Kidney epithelial cell (primary cell): Measurements from ENCODE around the gene GOLGA3. TPM values are rescaled to one million over a fixed set of nuclear protein-coding genes. Genes with fewer than 3 reads are reported as not detected.
"Not testable (repeated sequence)": the region's sequence is repeated elsewhere in the genome, so short reads cannot be mapped to it uniquely, and the experiment has no call there.

Experiments
- DNase-seq: peaks from one replicate; pipeline ENCODE4 v3.0.0-alpha.2; 2010; ENCODE audit warnings: low read depth
- H3K27me3 ChIP-seq: 2 replicates; pipeline ENCODE4 v1.6.0; 2011; ENCODE audit warnings: low read length; ENCODE audit not compliant: control insufficient read depth, insufficient read depth
- H3K36me3 ChIP-seq: 2 replicates; pipeline ENCODE4 v1.5.1; 2011; ENCODE audit warnings: low read length; ENCODE audit not compliant: control insufficient read depth, insufficient read depth
- H3K4me3 ChIP-seq: 2 replicates; pipeline ENCODE4 v1.5.1; 2011; ENCODE audit warnings: low read depth, mild to moderate bottlenecking, control low read depth, low read length
- CTCF ChIP-seq: IDR thresholded peaks from 2 replicates; pipeline ENCODE4 v1.5.1; 2011; ENCODE audit warnings: mild to moderate bottlenecking, moderate library complexity, low read length, control low read depth, inconsistent platforms; ENCODE audit not compliant: insufficient read depth, poor library complexity, severe bottlenecking
- total RNA-seq: library from RNA; depleted of rRNA; stranded (reverse); fragments of >200 nt; gene quantifications from 2 replicates; pipeline ENCODE4 v1.2.3, GENCODE V29; 2015

GOLGA3 gene
- total RNA-seq, 1 donor from 2014 or later = 79.1 TPM

DNA sequence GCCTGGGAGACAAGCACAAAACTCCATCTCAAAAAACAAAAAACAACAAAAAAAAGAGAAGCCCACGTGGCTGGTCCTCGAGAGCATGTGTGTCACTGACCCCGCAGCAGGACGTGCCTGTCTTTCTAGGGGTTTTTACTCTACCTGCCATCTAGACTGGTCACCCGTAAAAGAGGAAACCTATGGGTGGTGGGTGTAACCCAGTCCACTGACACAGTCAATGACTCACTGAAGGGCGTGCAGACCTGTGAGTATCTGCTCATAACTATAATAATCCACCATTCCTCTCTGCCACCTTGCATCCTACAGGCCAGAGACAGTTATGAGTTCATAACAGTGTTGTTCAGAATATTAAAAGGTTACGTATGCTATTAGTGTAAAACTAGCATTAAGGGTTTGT is 4.6 kb downstream of the GOLGA3 start:
- DNase-seq = no peak
- no peak overlapping the region for H3K4me3 ChIP-seq
- no peak for TF ChIP-seq CTCF
- no peaks in the 10 kb centered on the region for H3K27me3 ChIP-seq
- peaks cover 2% of the 10 kb centered on the region for H3K36me3 ChIP-seq

GRCh38 chr12:132818562-132818961 is 10.1 kb downstream of the GOLGA3 start:
- Histone ChIP-seq H3K27me3 (no peaks in the 10 kb centered on the region), H3K36me3 (peaks cover 1% of the 10 kb centered on the region)
- TF ChIP-seq CTCF = no peak

GRCh38 chr12:132814232-132814631 is 14.4 kb downstream of the GOLGA3 start:
- H3K36me3 ChIP-seq = peaks cover 2% of the 10 kb centered on the region
- no peak overlapping the region for H3K4me3 ChIP-seq
- TF ChIP-seq CTCF = no peak
- no peaks in the 10 kb centered on the region for H3K27me3 ChIP-seq
- DNase-seq = no peak

More at GRCh38 chr12:132818562-132818961, 10.1 kb downstream of the GOLGA3 start:
- H3K4me3 ChIP-seq = no peak overlapping the region
- DNase-seq = no peak

DNA sequence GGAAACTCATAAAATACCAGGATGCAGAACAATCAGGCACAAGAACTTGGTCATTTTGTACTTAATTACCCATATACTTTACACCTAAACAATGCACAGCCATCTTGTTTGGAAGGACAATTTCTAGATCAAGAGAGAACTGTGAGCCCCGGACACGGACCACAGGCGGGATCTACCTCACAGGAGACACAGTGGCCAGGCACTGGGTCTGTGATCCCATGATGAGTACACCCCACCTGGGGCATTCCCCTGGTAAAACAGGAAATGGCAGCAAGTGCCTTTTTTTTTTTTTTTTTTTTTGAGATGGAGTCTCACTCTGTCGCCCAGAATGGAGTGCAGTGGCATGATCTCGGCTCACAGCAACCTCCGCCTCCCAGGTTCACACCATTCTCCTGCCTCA is 15.2 kb downstream of the GOLGA3 start:
- no peak for TF ChIP-seq CTCF
- Histone ChIP-seq H3K27me3 (no peaks in the 10 kb centered on the region), H3K4me3 (no peak overlapping the region), H3K36me3 (peaks cover 2% of the 10 kb centered on the region)
- DNase-seq = no peak

- Histone ChIP-seq H3K4me3 (no peak overlapping the region), H3K36me3 (peaks cover 2% of the 10 kb centered on the region), H3K27me3 (no peaks in the 10 kb centered on the region)
- no peak for DNase-seq
- no peak for TF ChIP-seq CTCF
These were observed 15.9 kb downstream of the GOLGA3 start for GRCh38 chr12:132812631-132813305.

- not testable (repeated sequence) for DNase-seq, H3K36me3 ChIP-seq, H3K27me3 ChIP-seq, H3K4me3 ChIP-seq
- peak; percentile 43 for TF ChIP-seq CTCF
These were observed 19.3 kb downstream of the GOLGA3 start for GRCh38 chr12:132809391-132809790.
